Activated naive CD4-positive, alpha-beta T cell treated with anti-CD3 and anti-CD28 coated beads, Interleukin-2, amount 10 ng/mL, durations not matched to agents 7 days and 5 days (primary cell): ENCODE measurements around the gene ATP4B.
A peak's percentile ranks its signal among the peaks of the same experiment; 100 is the strongest.

ENCODE experiments used
- CTCF ChIA-PET: fragments of 350-600 bp; sonication (Branson Sonifier 250); formaldehyde crosslinking; loops from one replicate; lab custom pipeline; 2021; ENCODE audit warnings: antibody characterized with exemption; lab: Charles Lee
- DNase-seq: peaks from one replicate; pipeline ENCODE4 v3.0.0-alpha.2; 2020
- H3K27ac Mint-ChIP-seq: one replicate; pipeline ENCODE4 v1.8.0; 2021; ENCODE audit warnings: mild to moderate bottlenecking, moderate library complexity, mixed read lengths
- H3K27me3 Mint-ChIP-seq: one replicate; pipeline ENCODE4 v1.8.0; 2021; ENCODE audit warnings: mild to moderate bottlenecking, mixed read lengths
- H3K36me3 Mint-ChIP-seq: one replicate; pipeline ENCODE4 v1.8.0; 2021; ENCODE audit warnings: mixed read lengths
- H3K4me1 Mint-ChIP-seq: one replicate; pipeline ENCODE4 v1.8.0; 2021; ENCODE audit warnings: mixed read lengths
- H3K4me3 Mint-ChIP-seq: one replicate; pipeline ENCODE4 v1.8.0; 2021; ENCODE audit warnings: mild to moderate bottlenecking, moderate library complexity, mixed read lengths
- H3K9me3 Mint-ChIP-seq: one replicate; pipeline ENCODE4 v1.8.0; 2021; ENCODE audit warnings: mixed read lengths

ATP4B gene

DNA sequence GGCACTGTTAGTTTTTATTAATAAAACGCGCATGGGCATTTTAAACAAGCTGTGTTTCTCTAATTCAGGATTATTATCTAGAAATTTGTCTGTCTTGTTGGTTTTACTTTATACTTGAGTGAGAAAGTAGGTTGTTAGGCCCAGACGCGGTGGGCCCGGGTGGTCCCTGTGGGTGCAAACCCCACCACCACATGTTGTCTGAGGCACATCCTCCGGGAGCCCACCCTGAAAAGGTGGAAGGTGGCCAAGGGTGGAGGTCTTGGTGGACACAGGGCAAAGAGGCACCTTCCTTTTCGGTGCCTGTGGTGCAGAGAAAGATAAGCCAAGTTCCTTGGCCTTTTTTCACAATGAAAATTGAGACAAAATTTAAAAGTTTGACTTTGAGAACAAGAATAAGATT, 16.6 kb downstream of the ATP4B start:
- Mint-ChIP-seq H3K27me3 (no peaks in the 10 kb centered on the region), H3K9me3 (no peaks in the 10 kb centered on the region), H3K4me1 (peaks cover 2% of the 10 kb centered on the region), H3K4me3 (no peak overlapping the region), H3K27ac (no peak overlapping the region), H3K36me3 (peaks cover 48% of the 10 kb centered on the region)
- CTCF ChIA-PET, result no interaction called here
- no peak for DNase-seq

GRCh38 chr13:113639616-113640262, 18.3 kb downstream of the ATP4B start:
- Mint-ChIP-seq H3K36me3 (peaks cover 59% of the 10 kb centered on the region), H3K4me3 (no peak overlapping the region), H3K27ac (no peak overlapping the region), H3K9me3 (no peaks in the 10 kb centered on the region), H3K27me3 (no peaks in the 10 kb centered on the region), H3K4me1 (peaks cover 2% of the 10 kb centered on the region)
- peak; percentile 1 for DNase-seq
- CTCF ChIA-PET, result no interaction called here

DNA sequence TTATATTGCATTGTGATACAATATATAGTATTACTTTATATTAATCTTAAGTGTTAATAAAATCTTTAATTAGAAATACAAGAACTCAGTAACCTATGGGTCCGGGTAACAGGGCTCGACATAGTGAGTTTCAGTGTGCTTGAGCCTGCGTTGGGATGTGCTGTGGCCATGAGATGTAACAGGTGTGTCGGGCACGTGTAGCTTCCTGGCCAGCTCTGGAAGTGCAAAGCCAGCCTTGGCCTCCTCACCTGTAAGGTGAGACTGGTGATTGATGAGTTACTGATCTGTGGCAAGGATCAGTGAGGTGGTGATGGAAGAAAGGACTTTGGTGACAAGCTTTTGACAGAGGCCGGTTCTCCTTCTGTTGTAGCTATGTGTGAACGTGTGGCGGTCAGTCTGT, 19.2 kb downstream of the ATP4B start:
- peaks cover 12% of the 10 kb centered on the region for H3K4me1 Mint-ChIP-seq
- no peak overlapping the region for H3K27ac Mint-ChIP-seq

DNA sequence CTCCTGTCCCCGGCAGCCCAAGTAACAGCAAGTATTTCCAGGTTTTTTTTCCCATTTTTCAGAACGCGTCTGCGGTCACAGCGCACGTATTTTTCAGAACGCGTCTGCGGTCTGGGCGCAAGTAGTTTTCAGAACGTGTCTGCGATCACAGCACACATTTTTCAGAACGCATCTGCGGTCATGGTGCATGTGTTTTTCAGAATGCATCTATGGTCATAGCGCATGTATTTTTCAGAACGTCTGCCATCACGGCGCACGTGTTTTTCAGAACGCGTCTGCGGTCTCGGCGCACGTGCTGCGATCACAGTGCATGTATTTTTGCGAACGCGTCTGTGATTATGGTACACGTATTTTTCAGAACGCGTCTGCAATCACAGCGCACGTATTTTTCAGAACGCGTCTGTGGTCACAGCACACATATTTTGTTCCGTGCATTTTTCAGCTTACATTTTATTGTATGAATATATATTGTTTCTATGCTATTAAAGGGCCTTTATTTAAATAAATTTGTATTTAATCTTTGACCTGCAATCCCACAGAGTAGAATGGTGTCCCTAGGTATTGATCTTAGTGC, 19.7 kb downstream of the ATP4B start:
- Mint-ChIP-seq H3K36me3 (peaks cover 73% of the 10 kb centered on the region), H3K9me3 (no peaks in the 10 kb centered on the region), H3K27me3 (no peaks in the 10 kb centered on the region), H3K4me1 (peaks cover 17% of the 10 kb centered on the region), H3K4me3 (no peak overlapping the region), H3K27ac (no peak overlapping the region)
- CTCF ChIA-PET, result no interaction called here
- DNase-seq, result peak; percentile 7

More for the DNA sequence above, 19.2 kb downstream of the ATP4B start:
- Mint-ChIP-seq H3K4me3 (no peak overlapping the region), H3K9me3 (no peaks in the 10 kb centered on the region), H3K36me3 (peaks cover 68% of the 10 kb centered on the region), H3K27me3 (no peaks in the 10 kb centered on the region)
- no peak for DNase-seq
- CTCF ChIA-PET, result no interaction called here

- peaks cover 77% of the 10 kb centered on the region for H3K36me3 Mint-ChIP-seq
- no peaks in the 10 kb centered on the region for H3K27me3 Mint-ChIP-seq
- no peak overlapping the region for H3K27ac Mint-ChIP-seq
- peak; percentile 14 for DNase-seq
- CTCF ChIA-PET, result no interaction called here
- no peak overlapping the region for H3K4me3 Mint-ChIP-seq
- H3K9me3 Mint-ChIP-seq, result no peaks in the 10 kb centered on the region
- peaks cover 19% of the 10 kb centered on the region for H3K4me1 Mint-ChIP-seq
Observed at GRCh38 chr13:113637262-113638160, 20.5 kb downstream of the ATP4B start.

GRCh38 chr13:113636266-113636963, 21.6 kb downstream of the ATP4B start:
- Mint-ChIP-seq H3K27ac (no peak overlapping the region), H3K36me3 (peaks cover 70% of the 10 kb centered on the region), H3K9me3 (no peaks in the 10 kb centered on the region), H3K27me3 (no peaks in the 10 kb centered on the region), H3K4me1 (peaks cover 19% of the 10 kb centered on the region), H3K4me3 (no peak overlapping the region)
- CTCF ChIA-PET, result no interaction called here
- DNase-seq, result no peak

GRCh38 chr13:113635709-113636108, 22.3 kb downstream of the ATP4B start:
- Mint-ChIP-seq H3K27ac (no peak overlapping the region), H3K9me3 (no peaks in the 10 kb centered on the region), H3K4me1 (peaks cover 19% of the 10 kb centered on the region), H3K4me3 (no peak overlapping the region), H3K36me3 (peaks cover 71% of the 10 kb centered on the region), H3K27me3 (no peaks in the 10 kb centered on the region)
- DNase-seq, result no peak
- CTCF ChIA-PET, result no interaction called here

GRCh38 chr13:113635048-113635420, 23.0 kb downstream of the ATP4B start:
- H3K36me3 Mint-ChIP-seq, result peaks cover 67% of the 10 kb centered on the region
- H3K4me1 Mint-ChIP-seq, result peaks cover 19% of the 10 kb centered on the region

GRCh38 chr13:113634279-113635047, 23.5 kb downstream of the ATP4B start:
- H3K27ac Mint-ChIP-seq, result peak overlapping the region; percentile 59
- CTCF ChIA-PET, result interaction anchor here (0.6 kb wide), 1 partner anchor 612 kb away, joined by 3 read pairs; no protein-coding TSS in a partner anchor
- DNase-seq, result no peak
- H3K4me3 Mint-ChIP-seq, result no peak overlapping the region
- H3K36me3 Mint-ChIP-seq, result peaks cover 63% of the 10 kb centered on the region
- no peaks in the 10 kb centered on the region for H3K27me3 Mint-ChIP-seq
- peaks cover 19% of the 10 kb centered on the region for H3K4me1 Mint-ChIP-seq
- no peaks in the 10 kb centered on the region for H3K9me3 Mint-ChIP-seq

More at GRCh38 chr13:113635048-113635420, 23.0 kb downstream of the ATP4B start:
- peak overlapping the region; percentile 59 for H3K27ac Mint-ChIP-seq
- H3K4me3 Mint-ChIP-seq, result no peak overlapping the region
- no peaks in the 10 kb centered on the region for H3K27me3 Mint-ChIP-seq
- DNase-seq, result no peak
- H3K9me3 Mint-ChIP-seq, result no peaks in the 10 kb centered on the region
- CTCF ChIA-PET, result interaction anchor here (0.6 kb wide), 1 partner anchor 611 kb away, joined by 3 read pairs; no protein-coding TSS in a partner anchor

- no peak overlapping the region for H3K27ac Mint-ChIP-seq
- H3K4me1 Mint-ChIP-seq, result peaks cover 22% of the 10 kb centered on the region
- H3K36me3 Mint-ChIP-seq, result peaks cover 62% of the 10 kb centered on the region
- CTCF ChIA-PET, result no interaction called here
- H3K27me3 Mint-ChIP-seq, result no peaks in the 10 kb centered on the region
- no peak for DNase-seq
- no peak overlapping the region for H3K4me3 Mint-ChIP-seq
- H3K9me3 Mint-ChIP-seq, result no peaks in the 10 kb centered on the region
Observed at GRCh38 chr13:113633485-113633873, 24.5 kb downstream of the ATP4B start.

DNA sequence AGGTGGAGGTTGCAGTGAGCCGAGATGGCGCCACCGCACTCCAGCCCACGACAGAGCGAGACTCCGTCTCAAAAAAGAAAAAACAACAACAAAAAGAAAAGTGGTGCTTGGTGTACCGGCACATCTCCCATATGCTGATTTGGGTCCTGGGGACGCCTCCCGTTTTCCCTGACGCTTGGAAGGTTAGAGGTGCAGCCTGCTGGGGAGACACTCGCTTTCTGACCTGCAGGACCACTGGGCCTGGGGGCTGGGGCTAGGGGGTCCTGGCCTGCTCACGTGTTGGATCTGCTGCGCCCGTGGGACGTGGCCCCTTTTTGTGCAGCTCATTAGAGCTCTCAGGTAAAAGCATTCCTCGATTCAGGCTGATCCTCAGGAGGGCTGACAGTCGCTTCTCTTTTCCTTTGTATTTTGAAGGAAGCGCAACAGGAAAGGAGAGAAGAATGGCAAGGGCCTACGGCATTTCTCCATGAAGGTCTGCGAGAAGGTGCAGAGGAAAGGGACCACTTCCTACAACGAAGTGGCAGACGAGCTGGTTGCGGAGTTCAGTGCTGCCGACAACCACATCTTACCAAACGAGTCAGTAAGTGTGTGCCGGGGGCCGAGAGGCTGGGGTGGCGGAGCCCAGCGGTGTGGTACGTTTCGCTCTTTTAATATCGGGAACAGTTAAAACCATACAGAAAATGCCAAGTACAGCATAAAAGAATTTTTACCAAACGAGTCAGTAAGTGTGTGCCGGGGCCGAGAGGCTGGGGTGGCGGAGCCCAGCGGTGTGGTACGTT, 25.1 kb downstream of the ATP4B start:
- CTCF ChIA-PET, result no interaction called here
- Mint-ChIP-seq H3K9me3 (no peaks in the 10 kb centered on the region), H3K4me1 (peaks cover 22% of the 10 kb centered on the region), H3K4me3 (no peak overlapping the region), H3K27me3 (no peaks in the 10 kb centered on the region), H3K27ac (peak overlapping the region; percentile 14), H3K36me3 (peaks cover 59% of the 10 kb centered on the region)
- no peak for DNase-seq

- H3K27me3 Mint-ChIP-seq, result no peaks in the 10 kb centered on the region
- no peaks in the 10 kb centered on the region for H3K9me3 Mint-ChIP-seq
- H3K36me3 Mint-ChIP-seq, result peaks cover 60% of the 10 kb centered on the region
- peaks cover 22% of the 10 kb centered on the region for H3K4me1 Mint-ChIP-seq
- DNase-seq, result no peak
- H3K4me3 Mint-ChIP-seq, result no peak overlapping the region
- peak overlapping the region; percentile 33 for H3K27ac Mint-ChIP-seq
- CTCF ChIA-PET, result no interaction called here
Observed at GRCh38 chr13:113631341-113632095, 26.5 kb downstream of the ATP4B start.
